Nephron progenitor cell (in vitro differentiated cells): ENCODE measurements around the gene RHOBTB1.

ENCODE experiments used
- DNase-seq: peaks from one replicate; pipeline ENCODE4 v3.0.0; 2021
- H3K27ac Mint-ChIP-seq: 2 replicates; pipeline ENCODE4 v1.8.0; 2021; ENCODE audit warnings: mild to moderate bottlenecking, moderate library complexity, mixed read lengths
- H3K27me3 Mint-ChIP-seq: 2 replicates; pipeline ENCODE4 v1.8.0; 2021; ENCODE audit warnings: mild to moderate bottlenecking, low read depth, mixed read lengths; ENCODE audit not compliant: poor library complexity
- H3K36me3 Mint-ChIP-seq: 2 replicates; pipeline ENCODE4 v1.8.0; 2021; ENCODE audit warnings: low read depth, mixed read lengths
- H3K4me1 Mint-ChIP-seq: 2 replicates; pipeline ENCODE4 v1.8.0; 2021; ENCODE audit warnings: mixed read lengths
- H3K4me3 Mint-ChIP-seq: 2 replicates; pipeline ENCODE4 v1.8.0; 2021; ENCODE audit warnings: mild to moderate bottlenecking, moderate library complexity, mixed read lengths
- H3K9me3 Mint-ChIP-seq: 2 replicates; pipeline ENCODE4 v1.8.0; 2021; ENCODE audit warnings: mild to moderate bottlenecking, moderate library complexity, mixed read lengths
- CTCF ChIP-seq: fragments of 200-600 bp; sonication (generic); IDR thresholded peaks from 2 replicates; pipeline ENCODE4 v1.5.0; 2021; ENCODE audit warnings: antibody characterized with exemption

The RHOBTB1 gene

GRCh38 chr10:60942134-60942787, 1.7 kb downstream of the RHOBTB1 start:
- Mint-ChIP-seq H3K27ac (no peak overlapping the region), H3K36me3 (peaks cover 28% of the 10 kb centered on the region), H3K4me3 (peak overlapping the region; percentile 93), H3K27me3 (peaks cover 3% of the 10 kb centered on the region), H3K9me3 (no peaks in the 10 kb centered on the region), H3K4me1 (peaks cover 40% of the 10 kb centered on the region)
- no peak for TF ChIP-seq CTCF
- DNase-seq: no peak

GRCh38 chr10:60940446-60940845, 3.5 kb downstream of the RHOBTB1 start:
- H3K36me3 Mint-ChIP-seq: peaks cover 41% of the 10 kb centered on the region
- no peak for TF ChIP-seq CTCF
- no peak for DNase-seq
- H3K4me3 Mint-ChIP-seq: no peak overlapping the region
- no peaks in the 10 kb centered on the region for H3K9me3 Mint-ChIP-seq
- peaks cover under 1% of the 10 kb centered on the region for H3K27me3 Mint-ChIP-seq
- H3K27ac Mint-ChIP-seq: no peak overlapping the region
- H3K4me1 Mint-ChIP-seq: peaks cover 38% of the 10 kb centered on the region

GRCh38 chr10:60937784-60938654, 6.0 kb downstream of the RHOBTB1 start:
- TF ChIP-seq CTCF: no peak
- Mint-ChIP-seq H3K4me1 (peaks cover 26% of the 10 kb centered on the region), H3K27ac (no peak overlapping the region), H3K4me3 (no peak overlapping the region), H3K27me3 (no peaks in the 10 kb centered on the region), H3K9me3 (no peaks in the 10 kb centered on the region), H3K36me3 (peaks cover 51% of the 10 kb centered on the region)
- no peak for DNase-seq

GRCh38 chr10:60937022-60937421, 7.0 kb downstream of the RHOBTB1 start:
- no peak for DNase-seq
- Mint-ChIP-seq H3K4me1 (peaks cover 16% of the 10 kb centered on the region), H3K36me3 (peaks cover 51% of the 10 kb centered on the region), H3K27ac (no peak overlapping the region), H3K27me3 (no peaks in the 10 kb centered on the region), H3K9me3 (no peaks in the 10 kb centered on the region), H3K4me3 (no peak overlapping the region)
- TF ChIP-seq CTCF: no peak

GRCh38 chr10:60934215-60935175, 9.5 kb downstream of the RHOBTB1 start:
- H3K9me3 Mint-ChIP-seq: no peaks in the 10 kb centered on the region
- H3K36me3 Mint-ChIP-seq: peaks cover 48% of the 10 kb centered on the region
- no peaks in the 10 kb centered on the region for H3K27me3 Mint-ChIP-seq
- no peak overlapping the region for H3K4me3 Mint-ChIP-seq
- no peak for DNase-seq
- no peaks in the 10 kb centered on the region for H3K4me1 Mint-ChIP-seq
- no peak overlapping the region for H3K27ac Mint-ChIP-seq
- TF ChIP-seq CTCF: no peak
